PFSK-1 (cell line): ENCODE results near the gene FNBP1.

Experiments
- POLR2AphosphoS5 ChIP-seq: IDR thresholded peaks from 2 replicates; pipeline ENCODE4 v1.6.1; 2012; ENCODE audit warnings: low read depth, mild to moderate bottlenecking, control low read depth, low read length, moderate library complexity
- TF ChIP-seq, protein P1 (sequence below), 2 experiments: IDR thresholded peaks; 2 replicates each; pipeline versions ENCODE4 v1.6.1 to v1.8.0; 2011 to 2012; ENCODE audit warnings: low read depth in 2 of 2, low read length in 2 of 2, control low read depth in 1 of 2, inconsistent platforms in 1 of 2, mild to moderate bottlenecking in 1 of 2, moderate library complexity in 1 of 2; ENCODE audit not compliant: insufficient read depth in 1 of 2

DNA sequence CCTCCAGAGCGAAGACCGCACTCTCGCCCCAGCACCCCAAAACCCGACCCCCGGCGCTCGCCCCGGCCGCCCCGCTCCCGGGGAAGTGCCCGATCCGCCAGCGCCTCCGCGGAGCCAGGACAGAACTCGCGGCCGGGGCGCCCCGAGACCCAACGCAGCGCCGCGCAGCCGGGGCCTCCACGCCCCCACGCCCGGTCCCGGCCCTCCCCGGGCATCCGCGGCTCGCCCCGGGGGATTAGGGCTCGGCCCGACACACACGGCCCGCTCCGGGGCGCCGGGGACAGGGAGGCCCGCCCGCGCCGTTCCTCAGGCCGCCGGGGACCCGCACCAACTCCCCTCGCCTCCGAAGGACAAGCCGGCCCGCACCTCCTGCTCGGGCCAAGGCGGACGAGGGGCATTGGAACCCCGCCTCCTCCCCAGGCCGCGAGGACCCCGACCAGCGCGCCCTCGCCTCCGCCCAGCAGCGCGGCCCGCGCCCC lies 544 bp downstream of the FNBP1 start:
- no peak for TF ChIP-seq POLR2AphosphoS5
- TF ChIP-seq, protein P1, sequence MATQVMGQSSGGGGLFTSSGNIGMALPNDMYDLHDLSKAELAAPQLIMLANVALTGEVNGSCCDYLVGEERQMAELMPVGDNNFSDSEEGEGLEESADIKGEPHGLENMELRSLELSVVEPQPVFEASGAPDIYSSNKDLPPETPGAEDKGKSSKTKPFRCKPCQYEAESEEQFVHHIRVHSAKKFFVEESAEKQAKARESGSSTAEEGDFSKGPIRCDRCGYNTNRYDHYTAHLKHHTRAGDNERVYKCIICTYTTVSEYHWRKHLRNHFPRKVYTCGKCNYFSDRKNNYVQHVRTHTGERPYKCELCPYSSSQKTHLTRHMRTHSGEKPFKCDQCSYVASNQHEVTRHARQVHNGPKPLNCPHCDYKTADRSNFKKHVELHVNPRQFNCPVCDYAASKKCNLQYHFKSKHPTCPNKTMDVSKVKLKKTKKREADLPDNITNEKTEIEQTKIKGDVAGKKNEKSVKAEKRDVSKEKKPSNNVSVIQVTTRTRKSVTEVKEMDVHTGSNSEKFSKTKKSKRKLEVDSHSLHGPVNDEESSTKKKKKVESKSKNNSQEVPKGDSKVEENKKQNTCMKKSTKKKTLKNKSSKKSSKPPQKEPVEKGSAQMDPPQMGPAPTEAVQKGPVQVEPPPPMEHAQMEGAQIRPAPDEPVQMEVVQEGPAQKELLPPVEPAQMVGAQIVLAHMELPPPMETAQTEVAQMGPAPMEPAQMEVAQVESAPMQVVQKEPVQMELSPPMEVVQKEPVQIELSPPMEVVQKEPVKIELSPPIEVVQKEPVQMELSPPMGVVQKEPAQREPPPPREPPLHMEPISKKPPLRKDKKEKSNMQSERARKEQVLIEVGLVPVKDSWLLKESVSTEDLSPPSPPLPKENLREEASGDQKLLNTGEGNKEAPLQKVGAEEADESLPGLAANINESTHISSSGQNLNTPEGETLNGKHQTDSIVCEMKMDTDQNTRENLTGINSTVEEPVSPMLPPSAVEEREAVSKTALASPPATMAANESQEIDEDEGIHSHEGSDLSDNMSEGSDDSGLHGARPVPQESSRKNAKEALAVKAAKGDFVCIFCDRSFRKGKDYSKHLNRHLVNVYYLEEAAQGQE (IDR thresholded peaks at IDR 0.05; ENCODE audit: insufficient read depth in 1 of 2, low read depth in 2 of 2, low read length in 2 of 2): no peak
